SJSA1 (cell line): ENCODE data around the gene USP50. TPM values are rescaled to one million over a fixed set of nuclear protein-coding genes. Genes with fewer than 3 reads are reported as not detected.

Experiments used
- DNase-seq, 2 experiments: peaks; one replicate each; pipeline ENCODE4 v3.0.0-alpha.2; 2015 to 2020; ENCODE audit warnings: low spot score in 2 of 2, low read depth in 1 of 2
- H3K27ac ChIP-seq: fragments of 250-450 bp; sonication (Bioruptor Pico); 2 replicates; pipeline ENCODE4 v1.5.1; 2020; ENCODE audit warnings: mild to moderate bottlenecking, moderate library complexity
- H3K27me3 ChIP-seq: fragments of 250-450 bp; sonication (Bioruptor Pico); replicated peaks from 2 replicates; pipeline ENCODE4 v1.5.1; 2020; ENCODE audit warnings: mild to moderate bottlenecking, moderate library complexity
- H3K36me3 ChIP-seq: fragments of 250-450 bp; sonication (Bioruptor Pico); 2 replicates; pipeline ENCODE4 v1.5.1; 2020; ENCODE audit warnings: mild to moderate bottlenecking
- H3K4me1 ChIP-seq: fragments of 250-450 bp; sonication (Bioruptor Pico); replicated peaks from 2 replicates; pipeline ENCODE4 v1.6.1; 2021; ENCODE audit warnings: mild to moderate bottlenecking
- H3K4me3 ChIP-seq: fragments of 250-450 bp; sonication (Bioruptor Pico); 2 replicates; pipeline ENCODE4 v1.5.1; 2020; ENCODE audit warnings: mild to moderate bottlenecking
- H3K9me3 ChIP-seq: fragments of 250-450 bp; sonication (Bioruptor Pico); replicated peaks from 2 replicates; pipeline ENCODE4 v1.5.1; 2020; ENCODE audit warnings: mild to moderate bottlenecking
- total RNA-seq: library from RNA; depleted of rRNA; stranded (reverse); fragments of >200 nt; shearing (Covaris generic); gene quantifications from 2 replicates; pipeline ENCODE4 v1.2.3, GENCODE V29; 2014; rRNA removed

Gene USP50
- total RNA-seq, 1 experiment from 2014 or later: not detected

DNA sequence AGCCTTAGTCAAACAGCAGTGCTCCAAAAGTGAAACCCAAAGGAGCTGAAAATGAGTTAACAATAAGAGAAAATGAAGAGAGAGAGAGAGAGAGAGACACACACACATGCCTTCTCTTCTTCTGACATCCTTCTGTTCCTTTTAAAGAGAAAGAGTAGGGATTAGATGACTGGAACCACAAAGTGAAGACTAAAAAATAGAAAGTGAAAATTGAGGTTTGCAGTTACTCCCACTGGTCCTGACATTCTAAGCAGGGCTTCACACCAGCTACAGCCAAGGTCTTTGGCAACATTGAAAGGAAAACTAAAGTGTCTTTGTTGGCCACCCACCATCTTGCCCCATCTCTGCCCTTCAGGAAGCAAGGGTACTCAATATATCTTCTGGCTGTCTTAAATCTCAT is 59.2 kb downstream of the USP50 start:
- H3K27me3 ChIP-seq: no peaks in the 10 kb centered on the region

DNA sequence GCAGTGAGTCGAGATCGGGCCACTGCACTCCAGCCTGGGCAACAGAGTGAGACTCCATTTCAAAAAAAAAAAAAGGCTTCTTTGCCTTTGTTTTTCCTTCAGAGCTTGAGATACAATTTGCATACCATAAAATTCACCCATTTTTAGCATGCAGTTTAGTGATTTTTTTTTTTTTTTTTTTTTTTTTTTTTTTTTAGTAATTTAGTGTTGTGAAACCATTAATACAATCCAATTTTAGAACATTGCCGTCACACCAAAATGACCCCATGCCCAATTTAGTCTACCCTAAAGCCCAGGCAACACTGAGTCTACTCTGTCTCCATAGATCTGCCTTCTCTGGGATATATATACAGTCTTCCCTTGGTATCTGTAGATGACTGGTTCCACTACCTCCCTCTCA is 61.1 kb downstream of the USP50 start:
- no peak overlapping the region for H3K27ac ChIP-seq
- H3K27me3 ChIP-seq: no peaks in the 10 kb centered on the region
- H3K4me3 ChIP-seq: no peak overlapping the region
- no peak for DNase-seq
- H3K9me3 ChIP-seq: no peaks in the 10 kb centered on the region
- H3K4me1 ChIP-seq: no peaks in the 10 kb centered on the region
- peaks cover 71% of the 10 kb centered on the region for H3K36me3 ChIP-seq

More for the DNA sequence above, 59.2 kb downstream of the USP50 start:
- no peak for DNase-seq
- Histone ChIP-seq H3K4me1 (no peaks in the 10 kb centered on the region), H3K27ac (no peak overlapping the region), H3K9me3 (no peaks in the 10 kb centered on the region), H3K4me3 (no peak overlapping the region), H3K36me3 (peaks cover 71% of the 10 kb centered on the region)

DNA sequence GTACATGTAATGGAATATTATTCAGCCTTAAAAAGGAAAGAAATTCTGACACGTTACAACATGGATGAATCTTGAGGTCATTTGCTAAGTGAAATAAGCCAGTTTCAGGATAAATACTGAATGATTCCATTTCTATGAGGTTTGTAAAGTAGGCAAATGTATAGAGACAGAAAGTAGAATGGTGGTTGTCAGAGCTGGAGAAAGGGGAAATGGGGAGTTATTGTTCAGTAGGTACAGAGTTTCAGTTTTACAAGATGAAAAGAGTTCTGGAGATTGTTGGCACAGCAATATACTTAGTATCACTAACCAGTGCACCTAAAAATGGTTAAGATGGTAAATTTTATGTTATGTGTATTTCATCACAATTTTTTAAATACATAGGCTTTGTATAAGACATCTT is 61.7 kb downstream of the USP50 start:
- no peak overlapping the region for H3K4me3 ChIP-seq
- DNase-seq: no peak
- H3K9me3 ChIP-seq: no peaks in the 10 kb centered on the region
- no peaks in the 10 kb centered on the region for H3K4me1 ChIP-seq
- H3K27me3 ChIP-seq: no peaks in the 10 kb centered on the region
- H3K36me3 ChIP-seq: peaks cover 69% of the 10 kb centered on the region
- no peak overlapping the region for H3K27ac ChIP-seq

DNA sequence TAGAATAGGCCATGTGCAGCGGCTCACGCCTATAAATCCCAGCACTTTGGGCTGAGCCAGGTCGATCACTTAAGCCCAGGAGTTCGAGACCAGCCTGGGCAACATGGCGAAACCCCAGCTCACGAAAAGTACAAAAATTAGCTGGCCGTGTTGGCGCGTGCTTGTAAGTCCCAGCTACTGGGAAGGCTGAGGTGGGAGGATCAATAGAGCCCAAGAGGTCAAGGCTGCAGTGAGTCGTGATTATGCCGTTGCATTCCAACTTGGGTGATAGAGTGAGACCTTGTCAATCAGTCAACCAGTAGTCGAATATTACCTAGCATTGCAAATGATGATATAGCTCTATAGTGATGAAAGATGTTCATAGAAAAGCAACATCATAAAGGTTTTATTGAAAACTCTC is 70.3 kb downstream of the USP50 start:
- H3K36me3 ChIP-seq: peaks cover 56% of the 10 kb centered on the region
- no peak overlapping the region for H3K4me3 ChIP-seq
- H3K27ac ChIP-seq: no peak overlapping the region

DNA sequence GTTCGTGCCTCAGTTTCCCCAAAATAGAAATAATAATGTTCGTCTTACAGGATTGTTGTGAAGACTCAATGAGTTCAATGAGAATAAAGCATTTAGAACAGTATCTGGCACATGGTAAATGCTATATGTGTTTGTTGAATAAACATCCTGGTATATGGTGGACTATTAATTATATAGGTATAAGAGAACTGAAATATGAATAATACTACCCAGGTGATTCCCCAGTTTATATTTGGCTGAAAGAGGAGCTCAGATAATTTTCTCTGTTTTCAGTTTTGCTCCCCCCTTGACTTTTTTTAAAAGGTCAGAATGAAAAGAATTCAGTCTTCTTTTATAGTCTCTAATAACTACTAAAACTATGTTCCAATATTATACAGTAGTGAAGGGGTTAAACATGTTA is 75.4 kb downstream of the USP50 start:
- no peak overlapping the region for H3K27ac ChIP-seq
- H3K9me3 ChIP-seq: 0 out of 2 replicates have a peak, but pooled peaks cover 2% of the 10 kb centered on the region
- DNase-seq: no peak
- H3K4me1 ChIP-seq: no peaks in the 10 kb centered on the region
- no peaks in the 10 kb centered on the region for H3K27me3 ChIP-seq
- peaks cover 46% of the 10 kb centered on the region for H3K36me3 ChIP-seq
- no peak overlapping the region for H3K4me3 ChIP-seq

More for the DNA sequence above, 70.3 kb downstream of the USP50 start:
- Histone ChIP-seq H3K27me3 (no peaks in the 10 kb centered on the region), H3K4me1 (no peaks in the 10 kb centered on the region), H3K9me3 (no peaks in the 10 kb centered on the region)
- DNase-seq: no peak

DNA sequence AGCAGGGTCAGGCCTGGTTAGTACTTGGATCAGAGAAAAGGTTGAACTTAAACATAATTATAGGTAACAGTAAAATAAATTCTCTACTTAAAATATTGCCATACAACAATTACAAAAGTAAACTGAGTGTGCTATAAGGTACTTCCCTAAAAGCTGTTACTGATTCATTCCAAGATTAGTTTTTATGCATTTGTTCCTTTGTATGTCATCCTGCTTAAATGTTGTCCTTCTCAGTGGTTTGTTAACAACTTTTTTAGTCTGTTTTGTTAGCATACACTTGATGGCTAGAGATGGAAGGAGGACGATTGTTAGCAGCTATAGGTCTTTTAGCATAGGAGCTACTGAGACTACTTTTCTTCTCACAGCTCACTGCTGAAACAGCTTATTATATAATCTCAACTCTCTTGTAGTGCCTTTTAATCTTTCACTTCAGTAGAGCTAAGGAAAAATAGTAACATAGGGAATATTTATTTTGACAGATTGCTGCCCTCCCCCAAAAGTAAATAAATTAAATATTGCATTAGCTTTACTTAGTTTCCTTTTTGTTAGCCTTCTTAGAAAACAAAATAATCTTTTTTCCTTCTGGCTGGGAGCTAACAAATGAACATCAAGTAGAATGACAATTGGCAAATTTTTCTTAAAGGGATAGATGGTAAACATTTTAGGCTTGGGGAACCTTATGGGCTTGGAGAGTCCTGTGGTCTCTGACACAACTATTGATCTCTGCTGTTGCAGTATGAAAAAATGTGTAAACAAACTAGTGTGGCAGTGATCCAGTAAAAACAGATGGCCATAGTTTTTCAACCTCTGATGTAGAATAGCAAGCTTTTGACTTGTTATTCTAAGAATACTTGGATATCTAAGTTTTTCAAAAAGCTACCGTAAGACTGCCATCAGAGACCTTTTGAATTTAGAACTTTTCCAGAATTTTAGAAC is 82.8 kb downstream of the USP50 start:
- peak in 1 of 2 experiments; percentile 12 for DNase-seq
- Histone ChIP-seq H3K27ac (0 out of 2 replicates have a peak overlapping the region, but pooled peaks have one; percentile 6), H3K4me1 (peaks cover 12% of the 10 kb centered on the region), H3K4me3 (no peak overlapping the region), H3K9me3 (no peaks in the 10 kb centered on the region), H3K36me3 (peaks cover 49% of the 10 kb centered on the region), H3K27me3 (no peaks in the 10 kb centered on the region)

DNA sequence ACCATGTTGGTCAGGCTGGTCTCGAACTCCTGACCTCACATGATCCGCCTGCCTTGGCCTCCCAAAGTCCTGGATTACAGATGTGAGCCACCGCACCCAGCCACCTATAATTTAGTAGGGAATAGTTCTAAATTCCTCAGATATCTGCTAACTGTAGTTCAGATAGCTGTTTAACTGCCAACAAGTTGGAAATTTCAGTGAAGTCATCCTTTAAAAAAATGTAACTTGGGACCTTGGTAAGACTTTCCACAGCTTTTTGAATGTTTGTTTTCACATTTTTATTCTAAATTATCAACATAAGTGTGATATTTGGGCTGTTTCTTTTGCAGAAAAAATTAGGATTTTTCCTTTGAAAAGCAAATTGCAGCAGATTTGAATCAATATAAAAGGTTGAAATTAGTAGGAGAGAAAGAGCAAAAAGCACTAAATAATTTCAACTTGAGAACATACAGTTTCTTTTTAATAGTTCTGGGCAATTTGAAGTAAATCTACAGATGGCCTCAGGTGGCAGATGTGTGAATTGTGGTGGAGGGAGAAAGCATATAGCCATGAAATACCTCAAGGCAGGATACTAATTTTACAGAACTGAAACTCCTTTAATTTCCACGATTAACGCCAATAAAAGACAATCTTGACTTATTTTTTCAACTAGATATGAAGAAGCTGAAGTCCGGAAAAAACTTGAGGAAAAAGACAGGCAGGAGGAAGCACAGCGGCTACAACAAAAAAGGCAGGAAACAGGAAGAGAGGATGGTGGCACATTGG is 87.9 kb downstream of the USP50 start:
- H3K27ac ChIP-seq: no peak overlapping the region
- peaks cover 5% of the 10 kb centered on the region; the same call in 1 of the 2 replicates for H3K4me1 ChIP-seq
- H3K9me3 ChIP-seq: no peaks in the 10 kb centered on the region
- H3K36me3 ChIP-seq: peaks cover 56% of the 10 kb centered on the region
- H3K4me3 ChIP-seq: no peak overlapping the region
- H3K27me3 ChIP-seq: no peaks in the 10 kb centered on the region
- DNase-seq: no peak

DNA sequence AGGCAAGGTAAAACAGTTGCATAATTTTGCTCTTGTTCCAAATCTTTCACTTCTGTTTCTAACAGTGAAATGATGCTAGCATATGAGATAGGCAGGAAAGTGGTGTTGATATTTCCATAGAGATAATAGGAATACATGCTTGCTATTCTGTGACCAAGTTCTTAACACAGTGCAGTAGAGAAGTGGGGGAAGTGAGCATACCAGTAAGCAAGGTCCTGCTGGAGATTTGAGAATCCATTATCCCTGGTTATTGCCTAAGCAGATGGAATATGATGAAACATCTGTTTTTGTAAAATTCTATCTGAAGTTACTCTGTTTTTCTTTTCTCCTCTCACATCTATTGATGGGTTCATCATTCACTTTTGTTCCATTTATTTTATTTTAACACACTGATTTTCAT is 93.5 kb downstream of the USP50 start:
- H3K4me1 ChIP-seq: no peaks in the 10 kb centered on the region
- H3K27ac ChIP-seq: no peak overlapping the region
- H3K9me3 ChIP-seq: no peaks in the 10 kb centered on the region
- no peak overlapping the region for H3K4me3 ChIP-seq
- no peak for DNase-seq
- H3K36me3 ChIP-seq: peaks cover 44% of the 10 kb centered on the region
- no peaks in the 10 kb centered on the region for H3K27me3 ChIP-seq

Other genes with a start within 250 kb of the USP50 start
- 67.9 and 76.2 TPM in 2 replicates for gene GABPB1, start 191.5 kb downstream of the USP50 start, total RNA-seq
- gene USP8, start 122.3 kb downstream of the USP50 start, total RNA-seq: 57.5 and 63.3 TPM in 2 replicates
- 30.8 and 49.2 TPM in 2 replicates for gene TRPM7, start 140.1 kb upstream of the USP50 start, total RNA-seq
- 179 and 284 TPM in 2 replicates for gene SPPL2A, start 219.0 kb upstream of the USP50 start, total RNA-seq